ENCODE measurements around the gene ANG.
"Not testable (repeated sequence)": the region's sequence is repeated elsewhere in the genome, so short reads cannot be mapped to it uniquely, and the experiment has no call there.

Gene ANG

DNA sequence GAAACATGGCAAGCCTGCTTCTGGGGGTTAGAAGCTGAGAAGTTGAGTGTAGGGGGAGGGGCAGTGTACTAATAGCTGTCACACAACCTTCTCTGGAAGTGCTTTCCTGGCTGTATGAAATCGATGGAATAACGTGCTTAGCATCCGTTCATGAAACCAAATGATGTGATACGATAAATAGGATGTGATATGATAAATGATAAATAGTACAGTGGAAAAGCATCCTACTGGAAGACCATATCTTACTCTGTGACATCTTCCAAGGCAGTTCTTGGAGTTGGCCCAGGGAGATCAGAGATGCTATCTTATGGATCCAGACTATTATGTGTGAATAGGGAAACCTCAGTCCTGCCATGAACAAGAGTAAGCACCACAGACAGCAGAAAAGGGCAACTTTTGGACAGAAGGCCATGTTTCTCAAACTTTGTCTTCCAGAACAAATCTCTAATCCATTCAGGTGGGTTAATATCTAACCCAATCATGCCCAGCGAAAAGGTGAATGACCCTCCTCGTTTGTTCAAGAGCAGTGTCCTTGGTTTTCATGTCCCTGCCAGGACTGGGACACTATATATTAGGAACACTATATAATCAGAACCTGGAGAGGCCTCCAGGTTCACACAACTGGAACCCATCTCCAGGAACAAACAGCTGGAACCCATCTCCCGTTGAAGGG, at the start of gene ANG:
ANG (plus strand) TSS at position 598 of the 673 bp plus-strand sequence. CDS start 4,801 bp downstream, outside the sequence.
- DNase-seq (ENCODE audit: low read depth), result no peak

DNA sequence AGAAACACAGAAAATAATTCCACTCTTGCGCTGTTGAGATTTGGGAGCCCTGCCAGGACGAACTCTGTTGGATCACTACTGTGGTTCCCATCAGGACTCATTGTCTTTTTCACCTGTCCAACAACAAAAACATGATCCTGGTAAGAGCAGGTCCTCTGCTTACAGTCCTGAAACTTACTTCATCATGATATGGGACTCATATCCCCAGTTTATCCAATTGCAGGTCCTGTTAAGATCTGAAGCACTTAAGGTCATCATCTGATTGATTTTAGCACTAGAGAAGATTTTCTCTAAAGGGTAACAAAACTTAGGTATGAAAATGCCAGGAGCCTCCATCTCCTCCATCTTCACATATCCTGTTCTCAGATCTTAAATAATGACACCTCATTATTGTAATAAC, 47.0 kb upstream of the ANG start, which contains the start of gene OR6S1:
OR6S1 (minus strand) TSS at position 101 of the 400 bp plus-strand sequence; CDS start at position 101, 0 bp downstream.
- DNase-seq (ENCODE audit: low read depth), result no peak

DNA sequence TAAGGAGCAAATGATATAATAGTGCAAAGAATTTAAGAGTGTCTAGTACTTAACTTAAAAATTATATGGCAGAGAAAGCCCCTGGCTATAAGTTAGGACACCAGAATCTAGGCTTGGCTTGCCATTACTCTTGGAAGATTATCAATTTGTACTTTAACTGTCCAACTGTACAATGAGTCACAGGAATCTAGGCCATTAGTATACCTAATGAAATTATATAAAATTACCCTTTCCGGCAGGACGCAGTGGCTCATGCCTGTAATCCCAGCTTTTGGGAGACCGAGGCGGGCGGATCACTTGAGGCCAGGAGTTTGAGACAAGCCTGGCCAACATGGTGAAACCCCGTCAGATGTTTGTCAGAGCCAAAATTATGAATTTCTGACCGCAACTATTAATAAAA, 46.4 kb upstream of the ANG start:
- no peak for DNase-seq (ENCODE audit: low read depth)

DNA sequence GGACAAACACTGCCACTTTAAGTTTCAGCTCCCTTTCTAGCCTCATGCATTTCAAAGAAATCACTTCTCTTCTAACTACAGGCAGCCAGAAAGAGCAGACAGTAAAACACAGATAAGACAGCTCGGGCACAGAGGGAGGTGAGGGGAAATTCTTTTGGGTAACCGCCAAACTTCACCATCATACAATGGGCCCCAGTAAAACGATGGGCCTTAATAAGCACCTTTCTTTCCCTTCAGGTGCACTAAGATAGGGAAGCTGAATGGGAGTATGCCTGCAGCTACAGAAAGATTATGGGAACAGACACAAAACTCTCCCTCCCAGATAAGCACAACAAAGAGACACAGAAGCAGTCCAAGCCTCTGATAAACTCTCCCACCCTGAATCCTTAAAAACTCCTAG, 45.8 kb upstream of the ANG start:
- DNase-seq (ENCODE audit: low read depth), result not testable (repeated sequence)

DNA sequence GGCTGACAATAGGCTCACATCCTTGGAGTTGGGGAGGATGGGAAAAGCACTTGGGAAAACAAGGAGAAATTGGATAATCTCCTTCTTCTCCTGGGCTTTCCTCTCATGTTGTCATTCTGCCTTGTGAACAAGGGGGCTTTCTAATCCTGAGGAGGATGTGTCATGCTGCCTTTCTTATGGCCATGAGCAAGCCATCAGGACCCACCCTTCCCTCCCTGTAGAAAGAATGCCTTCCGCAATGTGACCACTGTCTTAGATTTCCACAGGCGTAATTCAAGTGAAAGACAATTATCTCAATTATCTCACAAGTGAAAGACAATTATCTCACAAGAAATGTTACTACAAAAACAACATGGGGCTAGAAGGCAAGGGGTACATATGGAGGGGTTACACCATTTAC, 44.0 kb upstream of the ANG start:
- no peak for DNase-seq (ENCODE audit: low read depth)

DNA sequence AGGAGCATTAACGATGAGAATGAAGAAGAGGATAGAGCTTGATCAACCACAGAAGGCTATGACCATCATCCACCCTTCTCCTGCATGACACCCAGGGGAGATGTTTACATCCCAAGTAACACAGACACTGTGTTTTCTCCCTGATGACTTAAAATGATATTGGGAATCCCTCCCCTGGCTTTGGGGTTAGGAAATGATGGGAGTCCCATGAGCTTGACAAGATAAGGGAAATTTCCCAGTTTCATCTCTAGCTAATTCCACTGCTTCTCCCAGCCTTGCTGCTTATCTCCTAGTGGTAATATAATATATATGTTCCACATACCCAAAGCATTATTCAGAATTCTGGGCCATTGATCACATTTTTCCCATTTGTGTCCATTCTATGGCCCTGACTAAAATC, 43.1 kb upstream of the ANG start:
- no peak for DNase-seq (ENCODE audit: low read depth)

DNA sequence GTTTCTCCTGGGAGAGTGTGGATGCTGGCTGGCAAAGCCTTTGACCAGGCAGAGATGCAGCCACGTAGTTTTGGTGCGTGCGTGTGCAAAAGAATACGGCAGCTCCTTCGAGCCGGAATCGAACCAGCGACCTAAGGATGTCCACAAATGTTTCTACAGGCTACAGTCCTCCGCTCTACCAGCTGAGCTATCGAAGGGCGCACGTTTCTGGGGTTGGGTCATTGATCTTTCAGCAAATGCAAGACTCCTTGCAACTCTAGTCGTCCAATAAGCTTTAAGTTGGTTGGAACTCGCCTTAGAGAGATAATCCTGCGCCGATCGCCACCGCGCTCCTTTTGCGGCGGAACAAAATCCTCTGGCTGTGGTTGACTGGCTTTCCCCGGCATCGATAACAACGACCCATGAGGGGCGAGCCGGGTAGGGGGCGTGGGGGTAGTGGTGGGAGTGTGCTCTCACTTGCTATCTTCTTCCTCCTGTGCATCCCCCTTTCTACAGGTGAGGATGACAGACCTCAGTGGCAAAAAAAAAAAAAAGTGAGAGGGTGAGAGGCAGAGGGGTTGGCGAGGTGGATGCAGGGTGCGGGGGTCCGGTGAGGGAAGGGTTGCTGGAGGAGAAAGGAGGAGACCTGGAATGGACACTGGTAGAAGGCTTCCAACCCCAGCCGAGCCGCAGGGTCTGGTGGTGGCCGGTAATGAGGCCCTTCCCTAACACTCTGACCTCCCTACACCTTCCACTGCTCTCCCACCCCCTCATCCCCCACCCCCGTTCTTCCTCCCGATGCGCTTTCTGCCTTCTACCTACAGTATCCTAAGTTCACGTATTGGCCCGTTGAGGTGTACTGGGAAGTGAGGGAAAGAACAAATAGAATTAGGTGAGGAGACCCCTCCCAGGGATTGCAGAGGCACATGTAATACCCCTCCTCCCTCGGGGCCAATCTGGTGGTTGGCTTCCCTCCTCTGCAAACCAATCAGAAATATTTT, 35.3 kb upstream of the ANG start:
- DNase-seq (ENCODE audit: low read depth), result peak; percentile 81

DNA sequence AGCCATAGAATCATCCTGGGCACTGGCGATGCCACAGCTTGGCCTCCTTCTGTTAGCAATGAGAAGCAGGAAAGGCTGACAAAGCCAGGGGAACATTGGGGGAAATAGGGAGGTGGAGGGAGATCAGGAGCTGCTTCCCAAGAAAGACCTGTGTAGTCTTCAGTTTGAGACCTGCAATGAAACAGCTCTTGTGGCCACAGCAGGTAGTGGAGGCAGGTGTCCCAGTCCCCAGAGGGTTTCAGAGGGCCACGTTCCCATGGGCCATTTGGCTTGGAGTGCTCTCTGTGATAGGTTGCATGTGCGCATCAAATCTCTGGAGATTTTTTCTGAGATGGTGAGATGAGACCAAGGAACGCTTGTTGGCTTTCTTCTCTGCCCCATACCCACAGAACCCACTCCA, 32.7 kb upstream of the ANG start:
- no peak for DNase-seq (ENCODE audit: low read depth)

DNA sequence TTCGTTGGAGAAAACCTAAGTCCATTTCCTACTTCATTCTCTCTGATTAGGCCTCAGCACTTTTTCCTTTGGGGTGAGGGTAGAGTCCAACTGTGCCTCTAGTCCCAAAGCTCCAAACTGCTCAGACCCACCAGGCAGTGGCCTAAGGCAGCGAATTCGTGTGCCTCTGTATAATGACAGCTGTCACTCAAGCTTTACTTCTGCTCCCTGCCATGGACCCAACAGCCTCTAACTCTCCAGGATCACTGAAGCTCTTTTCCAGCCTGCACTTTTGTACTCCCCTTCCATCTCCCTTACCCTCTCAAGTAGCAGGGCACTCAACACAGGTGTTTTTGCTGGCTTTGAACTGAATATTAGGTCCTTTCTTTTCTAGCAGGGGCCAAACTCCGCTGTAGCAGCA, 32.3 kb upstream of the ANG start:
- DNase-seq (ENCODE audit: low read depth), result no peak

DNA sequence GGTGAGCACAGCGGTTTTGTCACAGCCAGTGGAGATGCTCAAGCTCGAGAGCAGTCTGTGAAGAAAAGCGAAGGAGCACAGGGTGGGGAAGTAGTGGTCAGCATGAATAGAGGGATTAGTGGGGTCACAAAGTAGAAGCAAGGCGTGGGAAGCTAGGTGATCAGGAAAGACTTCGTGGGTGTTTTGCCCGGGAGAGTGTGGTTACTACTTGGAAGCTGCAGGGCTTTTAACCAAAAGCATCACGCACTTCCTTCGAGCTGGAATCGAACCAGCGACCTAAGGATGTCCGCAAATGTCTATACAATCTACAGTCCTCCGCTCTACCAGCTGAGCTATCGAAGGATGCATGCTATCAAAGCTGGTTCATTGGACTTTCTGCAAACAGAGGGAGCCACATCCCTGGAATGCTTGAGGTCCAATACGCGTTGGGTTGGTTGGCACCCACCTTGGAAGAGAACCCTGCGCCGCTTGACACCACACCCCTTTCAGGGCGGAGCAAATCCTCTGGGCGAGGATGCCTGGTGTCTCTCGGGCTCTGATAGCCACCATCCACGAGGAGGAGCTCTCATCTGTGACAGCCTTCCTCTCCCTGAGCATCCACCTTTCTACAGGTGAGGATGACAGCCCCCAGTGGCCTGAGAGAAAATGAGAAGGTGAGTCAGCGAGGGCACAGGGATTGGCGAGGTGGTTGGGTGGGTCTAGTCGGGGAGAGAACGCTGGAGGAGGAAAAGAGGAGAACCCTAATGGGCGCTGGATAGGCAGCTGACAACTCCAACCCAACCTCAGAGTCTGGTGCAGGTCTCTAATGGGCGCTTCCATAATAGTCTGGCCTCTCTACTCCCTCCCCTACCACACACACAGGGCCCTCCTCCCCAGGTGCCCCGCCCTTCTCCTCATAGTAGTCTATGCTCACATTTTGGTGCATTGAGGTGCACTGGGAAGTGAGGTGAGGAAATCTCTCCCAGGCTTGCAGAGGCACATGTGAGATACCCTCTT, 31.1 kb upstream of the ANG start:
- no peak for DNase-seq (ENCODE audit: low read depth)

DNA sequence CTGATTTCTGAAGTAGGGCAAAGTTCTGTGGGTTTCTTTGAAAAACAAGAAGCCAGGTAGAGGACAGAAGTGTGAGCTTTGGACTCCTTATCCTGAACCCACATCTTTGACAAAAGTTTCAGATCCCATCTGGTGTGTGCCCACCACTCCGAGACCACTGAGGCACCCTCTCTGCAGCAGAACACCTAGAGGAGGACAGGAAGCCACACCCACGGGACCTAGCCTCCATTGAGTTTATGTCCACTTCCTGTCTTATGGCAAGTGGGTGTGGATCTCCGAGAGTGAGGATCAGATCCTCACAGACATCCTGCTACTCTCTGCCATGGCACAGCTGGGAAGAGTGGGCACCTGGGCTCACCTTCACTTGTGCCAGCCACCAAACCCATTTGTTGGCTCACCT, 30.3 kb upstream of the ANG start:
- no peak for DNase-seq (ENCODE audit: low read depth)

DNA sequence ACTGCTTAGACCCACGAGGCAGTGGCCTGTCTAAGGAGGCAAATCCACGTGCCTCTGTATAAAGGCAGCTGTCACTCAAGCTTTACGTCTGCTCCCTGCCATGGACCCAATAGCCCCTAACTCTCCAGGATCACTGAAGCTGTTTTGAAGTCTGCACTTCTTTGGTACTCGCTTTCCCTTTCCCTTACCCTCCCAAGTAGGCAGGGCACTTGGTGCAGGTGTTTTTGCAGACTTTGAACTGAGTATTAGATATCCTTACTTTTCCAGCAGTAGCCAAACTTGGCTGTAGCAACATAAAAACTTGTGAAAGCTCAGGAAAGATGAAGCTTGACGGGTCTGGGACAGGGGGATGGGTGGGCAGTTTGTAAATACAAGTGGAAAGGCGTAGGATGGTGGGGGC, 29.2 kb upstream of the ANG start:
- no peak for DNase-seq (ENCODE audit: low read depth)

DNA sequence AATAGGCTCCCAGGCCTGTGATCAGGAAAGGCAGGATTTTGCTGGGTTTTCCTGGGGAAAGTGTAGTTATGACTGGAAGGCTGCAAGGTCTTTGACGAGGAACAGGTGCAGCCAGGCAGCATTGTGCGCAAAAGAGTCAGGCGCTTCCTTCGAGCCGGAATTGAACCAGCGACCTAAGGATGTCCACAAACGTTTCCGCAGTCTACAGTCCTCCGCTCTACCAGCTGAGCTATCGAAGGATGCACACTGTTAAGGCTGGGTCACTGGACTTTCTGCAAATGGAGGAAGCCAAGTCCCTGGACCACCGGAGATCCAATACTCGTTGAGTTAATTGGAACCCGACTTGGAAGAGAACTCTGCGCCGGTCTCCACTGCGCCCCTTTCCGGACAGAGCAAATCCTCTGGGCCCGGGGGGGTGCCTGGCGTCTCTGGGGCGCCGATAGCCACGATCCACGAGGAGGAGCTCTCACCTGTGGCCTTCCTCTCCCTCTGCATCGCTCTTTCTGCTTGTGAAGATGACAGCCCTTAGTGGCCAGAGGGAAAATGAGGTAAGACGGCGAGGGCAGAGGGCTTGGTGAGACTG, 28.7 kb upstream of the ANG start:
- DNase-seq (ENCODE audit: low read depth), result no peak

DNA sequence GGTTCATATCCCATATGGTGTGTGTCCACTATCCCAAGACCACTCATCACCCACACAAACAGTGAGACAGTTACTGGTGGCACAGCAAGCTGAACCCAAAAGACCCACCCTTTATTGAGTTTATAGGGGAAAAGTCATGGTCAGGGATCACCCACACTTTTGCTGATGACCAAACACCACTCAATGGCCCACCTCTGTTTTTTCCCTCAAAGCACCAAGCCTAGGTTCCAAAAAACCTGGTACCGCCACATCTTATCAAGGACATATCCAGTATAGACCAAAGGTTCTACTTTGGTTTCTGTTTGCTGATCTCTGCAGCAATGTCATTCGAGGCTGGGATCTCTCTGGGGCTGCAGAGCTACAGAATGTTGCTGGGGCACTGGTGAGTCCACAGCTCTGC, 27.4 kb upstream of the ANG start:
- DNase-seq (ENCODE audit: low read depth), result no peak

DNA sequence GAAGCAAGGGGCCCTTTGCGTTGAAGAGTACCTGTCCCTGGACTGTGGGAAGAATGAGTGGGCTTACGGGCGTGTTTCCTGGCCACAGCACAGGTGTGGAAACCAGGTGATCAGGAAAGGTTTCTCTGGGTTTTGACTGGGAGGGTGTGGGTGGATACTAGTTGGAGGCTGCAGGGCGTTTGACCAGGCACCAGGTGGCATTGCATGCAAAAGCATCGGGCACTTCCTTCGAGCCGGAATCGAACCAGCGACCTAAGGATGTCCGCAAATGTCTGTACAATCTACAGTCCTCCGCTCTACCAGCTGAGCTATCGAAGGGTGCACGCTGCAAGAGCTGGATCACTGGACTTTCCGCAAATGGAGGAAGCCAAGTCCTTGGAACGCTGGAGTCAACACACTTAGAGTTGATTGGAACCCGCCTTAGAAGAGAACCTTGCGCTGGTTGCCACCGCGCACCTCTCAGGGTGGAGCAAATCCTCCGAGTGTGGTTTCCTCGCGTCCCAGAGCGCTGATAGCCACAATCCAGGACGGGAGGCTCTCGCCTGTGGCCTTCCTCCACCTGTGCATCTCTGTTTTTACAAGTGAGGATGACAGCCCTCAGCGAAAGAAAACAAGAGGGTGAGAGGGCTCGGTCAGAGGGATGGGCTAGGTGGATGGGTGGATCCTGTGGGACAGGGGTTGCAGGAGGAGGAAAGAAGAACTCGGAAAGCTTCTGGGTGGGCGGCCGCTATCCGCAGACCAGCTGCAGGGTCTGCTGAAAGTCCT, 25.4 kb upstream of the ANG start:
- DNase-seq (ENCODE audit: low read depth), result peak; percentile 77

DNA sequence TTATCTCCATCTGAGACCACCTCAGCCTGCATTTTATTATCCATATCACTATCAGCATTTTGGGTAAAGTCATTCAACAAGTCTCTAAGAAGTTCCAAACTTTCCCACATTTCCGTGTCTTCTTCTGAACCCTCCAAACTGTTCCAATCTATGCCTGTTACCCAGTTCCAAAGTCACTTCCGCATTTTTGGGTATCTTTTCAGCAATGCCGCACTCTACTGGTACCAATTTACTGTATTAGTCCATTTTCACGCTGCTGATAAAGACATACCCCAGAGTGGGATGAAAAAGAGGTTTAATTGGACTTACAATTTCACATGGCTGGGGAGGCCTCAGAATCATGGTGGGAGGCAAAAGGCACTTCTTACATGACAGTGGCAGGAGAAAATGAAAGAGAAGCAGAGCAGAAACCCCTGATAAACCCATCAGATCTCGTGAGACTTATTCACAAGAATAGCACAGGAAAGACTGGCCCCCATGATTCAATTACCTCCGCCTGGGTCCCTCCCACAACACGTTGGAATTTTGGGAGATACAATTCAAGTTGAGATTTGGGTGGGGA, 22.1 kb upstream of the ANG start:
- DNase-seq (ENCODE audit: low read depth), result not testable (repeated sequence)

DNA sequence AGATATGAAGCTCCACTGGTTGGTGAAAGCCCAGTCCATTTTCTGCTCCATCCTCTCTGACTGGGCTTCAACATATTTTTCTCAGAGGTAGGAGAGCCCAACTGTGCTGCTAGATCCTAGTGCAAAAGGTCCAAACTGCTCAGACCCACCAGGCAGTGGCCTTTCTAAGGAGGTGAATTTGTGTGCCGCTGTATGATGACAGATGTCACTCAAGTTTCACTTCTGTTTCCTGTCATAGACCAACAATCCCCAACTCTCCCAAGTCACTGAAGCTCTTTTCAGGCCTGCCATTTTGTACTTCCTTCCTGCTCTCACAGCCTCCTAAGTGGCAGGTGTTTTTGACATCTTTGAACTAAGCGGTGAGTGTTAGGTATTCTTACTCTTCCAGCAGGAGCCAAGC, 20.6 kb upstream of the ANG start:
- no peak for DNase-seq (ENCODE audit: low read depth)

DNA sequence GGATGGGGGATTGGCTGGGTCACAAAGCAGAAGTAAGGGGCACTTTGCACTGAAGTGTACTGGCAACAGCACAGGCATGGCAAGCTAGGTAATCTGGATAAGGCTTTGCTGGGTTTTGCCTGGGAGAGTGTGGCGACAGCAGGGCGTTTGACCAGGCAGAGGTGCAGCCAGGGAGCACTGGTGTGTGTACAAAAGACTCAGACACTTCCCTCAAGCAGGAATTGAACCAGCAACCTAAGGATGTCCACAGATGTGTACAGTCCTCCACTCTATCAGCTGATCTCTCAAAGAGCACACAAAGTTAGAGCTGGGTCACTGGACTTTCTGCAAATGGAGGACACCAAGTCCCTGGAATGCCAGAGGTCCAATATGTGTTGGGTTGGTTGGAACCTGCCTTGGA, 19.6 kb upstream of the ANG start:
- no peak for DNase-seq (ENCODE audit: low read depth)

DNA sequence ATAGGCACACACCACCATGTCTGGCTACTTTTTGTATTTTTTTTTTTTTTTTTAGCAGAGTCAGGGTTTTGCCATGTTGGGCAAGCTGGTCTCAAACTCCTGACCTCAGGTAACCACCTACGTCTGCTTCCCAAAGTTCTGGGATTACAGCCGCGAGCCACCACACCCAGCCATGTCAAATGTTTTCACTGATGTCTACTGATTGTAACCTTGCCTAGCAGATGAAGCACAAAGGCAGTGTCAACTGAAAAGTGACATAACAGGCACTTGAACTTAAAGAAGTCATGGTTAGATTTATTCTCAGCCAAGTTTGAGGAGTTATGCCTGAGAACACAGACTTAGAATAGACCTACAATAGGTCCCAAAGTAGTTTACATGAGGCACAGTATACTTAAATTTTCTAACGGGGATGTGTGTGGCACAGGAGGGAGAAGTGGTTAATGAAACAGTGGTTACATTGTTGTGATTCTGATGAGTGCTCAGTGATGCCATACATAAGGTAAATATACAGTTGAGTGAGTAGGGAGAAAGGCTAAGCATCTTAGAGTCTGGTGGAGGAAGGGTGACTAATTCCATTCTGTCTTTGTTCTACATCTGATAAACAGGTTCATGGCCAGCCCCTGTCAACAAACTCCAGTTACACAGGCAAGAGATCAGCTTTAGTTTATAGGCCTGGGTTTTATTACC, 16.8 kb upstream of the ANG start:
- DNase-seq (ENCODE audit: low read depth), result no peak

DNA sequence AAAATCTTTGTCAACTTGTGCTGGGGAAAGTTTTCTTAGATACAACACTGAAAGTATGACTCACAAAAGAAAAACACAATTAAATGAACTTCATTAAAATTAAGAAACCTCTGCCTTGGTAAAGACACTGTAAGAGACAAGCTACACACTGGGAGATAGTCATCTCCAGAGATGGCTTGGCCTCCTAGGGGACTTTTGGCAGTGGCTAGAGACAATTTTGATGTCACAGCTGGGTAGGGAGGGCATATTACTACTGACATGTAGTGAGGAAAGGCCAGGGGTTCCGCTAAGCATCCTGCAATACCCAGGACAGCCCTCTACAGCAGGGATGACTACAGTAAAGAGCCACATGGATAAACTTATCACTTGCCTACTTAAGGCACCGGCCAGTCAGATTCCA, 12.9 kb upstream of the ANG start:
- DNase-seq (ENCODE audit: low read depth), result no peak
